Transverse colon (tissue), 4 donors: ENCODE results near the gene ZBTB1. TPM values are rescaled to one million over a fixed set of nuclear protein-coding genes. Genes with fewer than 3 reads are reported as not detected.
"Not testable (repeated sequence)": the region's sequence is repeated elsewhere in the genome, so short reads cannot be mapped to it uniquely, and the experiment has no call there.

ENCODE experiments used
- DNase-seq: peaks from one replicate; pipeline ENCODE4 v3.0.0-alpha.2; 2019
- H3K27ac ChIP-seq, 4 donors: fragments of 200-600 bp; sonication (generic); 2 replicates each; pipeline ENCODE4 v1.5.1; 2016 to 2018; ENCODE audit warnings: inconsistent platforms in 4 of 4
- H3K27me3 ChIP-seq: fragments of 200-600 bp; sonication (generic); 2 replicates; pipeline ENCODE4 v1.5.1; 2017; ENCODE audit warnings: inconsistent platforms
- H3K36me3 ChIP-seq, 4 donors: fragments of 200-600 bp; sonication (generic); 2 replicates each; pipeline ENCODE4 v1.5.1; 2017 to 2019; ENCODE audit warnings: inconsistent platforms in 4 of 4
- H3K4me1 ChIP-seq, 4 donors: fragments of 200-600 bp; sonication (generic); 2 replicates each; pipeline ENCODE4 v1.5.1; 2017 to 2020; ENCODE audit warnings: inconsistent platforms in 4 of 4
- H3K4me3 ChIP-seq, 4 donors: fragments of 200-600 bp; sonication (generic); 1 replicate in 1 of 4; 2 replicates in 3 of 4; pipeline versions ENCODE4 v1.5.1 to v1.6.1; 2017 to 2019; ENCODE audit warnings: inconsistent platforms in 4 of 4
- H3K9me3 ChIP-seq, 2 donors: fragments of 200-600 bp; sonication (generic); 2 replicates each; pipeline ENCODE4 v1.5.1; 2017 to 2019; ENCODE audit warnings: inconsistent platforms in 2 of 2
- EP300 ChIP-seq: sonication (generic); formaldehyde crosslinking; IDR thresholded peaks from one replicate; pipeline ENCODE4 v1.6.1; 2017; ENCODE audit warnings: antibody characterized with exemption, low read depth
- POLR2A ChIP-seq: fragments of 450-650 bp; IDR thresholded peaks from one replicate; pipeline ENCODE4 v1.6.1; 2016; ENCODE audit warnings: antibody characterized with exemption, mild to moderate bottlenecking, moderate library complexity
- POLR2AphosphoS5 ChIP-seq, 3 donors: sonication (generic); formaldehyde crosslinking; IDR thresholded peaks; one replicate each; pipeline ENCODE4 v1.6.1; 2016; ENCODE audit warnings: antibody characterized with exemption in 3 of 3
- WGBS, 2 donors: methylation state at CpG; one replicate each; pipeline ENCODE4 v1.1.5; 2018; ENCODE audit warnings: low coverage in 1 of 2; 5-methylcytosine and 5-hydroxymethylcytosine counted together
- in situ Hi-C, 4 donors: fragments of 200-750 bp; cut with MboI; loops; one replicate each; pipeline versions ENCODE4 v1.15.0 to v1.15.1; 2017; ENCODE audit warnings: low sequenced_read_pairs in 3 of 4, low pct_ligation_motif_present in 1 of 4, low pct_unique_long_range_greater_than_20kb in 1 of 4
- intact Hi-C: fragments of 100-400 bp; cut with DNase I; formaldehyde crosslinking; loops from one replicate; pipeline ENCODE4 v1.15.1; 2023; ENCODE audit warnings: low total_unique reads
- total RNA-seq, 4 donors: library from RNA; depleted of rRNA; stranded (reverse); fragments of >200 nt; gene quantifications; one replicate each; pipeline ENCODE4 v1.1.0, GENCODE V29; 2016
- TF ChIP-seq, protein P1 (sequence below), 5 experiments: fragments of 200-600 bp in 3 of 5; fragments of 450-650 bp in 2 of 5; sonication (generic) in 3 of 5; IDR thresholded peaks; 1 replicate in 2 of 5; 2 replicates in 3 of 5; pipeline ENCODE4 v1.5.1; 2016 to 2017; ENCODE audit warnings: antibody characterized with exemption in 5 of 5, inconsistent platforms in 3 of 5, mild to moderate bottlenecking in 2 of 5, moderate library complexity in 1 of 5

Gene ZBTB1
- total RNA-seq, 4 donors from 2014 or later = 18.3 to 51.4 (median 34.3) TPM

DNA sequence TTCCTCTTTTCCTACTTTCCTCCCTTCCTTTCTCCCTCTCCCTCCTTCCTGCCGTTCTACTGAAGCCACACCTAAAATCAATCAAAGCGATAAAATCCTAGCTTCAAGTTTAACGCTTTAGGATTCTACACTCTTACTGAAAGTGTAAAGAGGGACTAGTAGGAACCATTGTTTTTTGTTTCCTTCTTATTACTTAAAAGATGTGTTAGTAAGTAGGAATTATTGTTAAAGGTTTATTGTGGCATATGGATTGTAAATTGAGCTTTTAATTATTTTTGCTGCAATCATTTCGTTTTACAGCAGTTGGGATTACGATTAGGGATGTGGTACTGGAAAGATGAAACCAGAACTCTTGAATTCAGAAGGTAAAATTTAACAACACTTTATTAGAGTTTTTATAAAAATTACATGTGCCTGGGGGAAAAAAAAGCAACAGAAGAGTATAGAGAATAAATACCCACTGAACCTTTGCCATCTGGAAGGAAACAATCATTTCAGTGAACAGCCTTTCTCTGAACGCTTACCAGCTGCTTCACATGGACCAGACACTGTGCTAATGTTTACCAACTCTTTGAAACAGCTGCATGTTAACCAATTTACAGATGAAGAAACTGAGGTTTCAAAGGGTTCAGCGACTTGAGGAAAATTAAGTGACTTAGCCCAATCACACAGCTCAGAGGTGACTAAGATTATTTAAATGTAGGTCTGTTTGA lies 46.2 kb downstream of the ZBTB1 start:
- H3K36me3 ChIP-seq = no peaks in the 10 kb centered on the region
- no peaks in the 10 kb centered on the region for H3K9me3 ChIP-seq
- DNase-seq = no peak
- intact Hi-C loops (no loop called here), in situ Hi-C loops (no loop called here)
- WGBS, 2 donors = 44 to 49% methylated on average over 7 of the region's 7 CpGs
- H3K4me3 ChIP-seq = peak overlapping the region in 3 of 4 donors; percentile 33 to 56 (median 44)
- TF ChIP-seq POLR2AphosphoS5 (IDR thresholded peaks at IDR 0.05) (peak in 1 of 3 donors; percentile 36), EP300 (no peak)
- peak overlapping the region; percentile 70 to 88 (median 86) for H3K27ac ChIP-seq
- H3K27me3 ChIP-seq = no peaks in the 10 kb centered on the region
- H3K4me1 ChIP-seq = peaks cover 0 to 35% (median 16%) of the 10 kb centered on the region in 4 donors

DNA sequence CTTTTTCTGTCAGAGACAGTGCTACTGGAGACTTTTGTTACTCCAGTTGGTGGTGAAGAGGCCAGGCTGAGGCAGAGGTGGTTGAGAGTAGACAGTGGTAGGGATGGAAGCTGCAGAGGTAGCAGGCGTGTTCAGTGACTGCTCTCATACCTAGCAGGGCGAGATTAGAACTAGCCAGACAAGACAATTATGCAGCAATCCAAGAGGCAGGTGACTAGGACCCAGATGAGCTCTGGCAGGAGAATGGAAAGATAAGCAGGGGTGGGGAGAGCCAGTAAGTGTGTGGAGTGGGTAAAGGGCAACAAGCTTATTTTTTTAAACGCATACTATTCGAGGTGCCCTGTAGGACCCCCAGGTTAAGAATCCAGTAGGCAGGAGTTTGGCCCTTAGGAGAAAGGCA lies 50.0 kb downstream of the ZBTB1 start:
- no peak for TF ChIP-seq POLR2AphosphoS5 (IDR thresholded peaks at IDR 0.05)
- TF ChIP-seq, protein P1, sequence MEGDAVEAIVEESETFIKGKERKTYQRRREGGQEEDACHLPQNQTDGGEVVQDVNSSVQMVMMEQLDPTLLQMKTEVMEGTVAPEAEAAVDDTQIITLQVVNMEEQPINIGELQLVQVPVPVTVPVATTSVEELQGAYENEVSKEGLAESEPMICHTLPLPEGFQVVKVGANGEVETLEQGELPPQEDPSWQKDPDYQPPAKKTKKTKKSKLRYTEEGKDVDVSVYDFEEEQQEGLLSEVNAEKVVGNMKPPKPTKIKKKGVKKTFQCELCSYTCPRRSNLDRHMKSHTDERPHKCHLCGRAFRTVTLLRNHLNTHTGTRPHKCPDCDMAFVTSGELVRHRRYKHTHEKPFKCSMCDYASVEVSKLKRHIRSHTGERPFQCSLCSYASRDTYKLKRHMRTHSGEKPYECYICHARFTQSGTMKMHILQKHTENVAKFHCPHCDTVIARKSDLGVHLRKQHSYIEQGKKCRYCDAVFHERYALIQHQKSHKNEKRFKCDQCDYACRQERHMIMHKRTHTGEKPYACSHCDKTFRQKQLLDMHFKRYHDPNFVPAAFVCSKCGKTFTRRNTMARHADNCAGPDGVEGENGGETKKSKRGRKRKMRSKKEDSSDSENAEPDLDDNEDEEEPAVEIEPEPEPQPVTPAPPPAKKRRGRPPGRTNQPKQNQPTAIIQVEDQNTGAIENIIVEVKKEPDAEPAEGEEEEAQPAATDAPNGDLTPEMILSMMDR (IDR thresholded peaks at IDR 0.05) = no peak
- no peak for TF ChIP-seq EP300
- no peak for TF ChIP-seq POLR2A
- Histone ChIP-seq H3K4me3 (no peak overlapping the region), H3K4me1 (peaks cover 0 to 29% (median 10%) of the 10 kb centered on the region in 4 donors), H3K27me3 (no peaks in the 10 kb centered on the region), H3K9me3 (no peaks in the 10 kb centered on the region), H3K36me3 (no peaks in the 10 kb centered on the region), H3K27ac (no peak overlapping the region)
- intact Hi-C loops (no loop called here), in situ Hi-C loops (no loop called here)
- DNase-seq = no peak
- WGBS, 2 donors = 53 to 63% methylated on average over 2 to 4 of the region's 4 CpGs

DNA sequence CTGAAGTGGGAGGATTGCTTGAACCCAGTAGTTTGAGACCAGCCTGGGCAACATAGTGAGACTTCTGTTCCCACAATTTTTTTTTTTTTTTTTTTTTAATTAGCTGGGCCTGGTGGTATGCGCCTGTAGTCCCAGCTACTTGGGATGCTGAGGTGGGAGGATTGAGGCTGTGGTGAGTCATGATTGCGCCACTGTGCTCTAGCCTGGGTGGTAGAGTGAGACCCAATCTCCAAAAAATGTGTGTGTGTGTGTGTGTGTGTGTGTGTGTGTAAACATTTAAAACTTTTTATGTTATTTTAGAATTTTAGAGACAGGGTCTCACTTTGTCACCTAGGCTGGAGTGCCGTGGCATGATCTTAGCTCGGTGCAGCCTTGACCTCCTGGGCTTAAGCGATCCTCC lies 52.0 kb downstream of the ZBTB1 start:
- Histone ChIP-seq H3K27ac (no peak overlapping the region), H3K9me3 (no peaks in the 10 kb centered on the region), H3K36me3 (no peaks in the 10 kb centered on the region), H3K4me3 (no peak overlapping the region), H3K27me3 (no peaks in the 10 kb centered on the region), H3K4me1 (peaks cover 0 to 11% (median 0%) of the 10 kb centered on the region in 4 donors)
- TF ChIP-seq EP300 (no peak), POLR2AphosphoS5 (IDR thresholded peaks at IDR 0.05) (no peak), POLR2A (no peak)
- TF ChIP-seq, protein P1 (IDR thresholded peaks at IDR 0.05) = no peak
- 97% methylated on average over 5 of the region's 5 CpGs; no CpG with 5 or more reads in 1 of the 2 donors for WGBS, 2 donors
- no peak for DNase-seq
- in situ Hi-C loops = no loop called here
- intact Hi-C loops = no loop called here

DNA sequence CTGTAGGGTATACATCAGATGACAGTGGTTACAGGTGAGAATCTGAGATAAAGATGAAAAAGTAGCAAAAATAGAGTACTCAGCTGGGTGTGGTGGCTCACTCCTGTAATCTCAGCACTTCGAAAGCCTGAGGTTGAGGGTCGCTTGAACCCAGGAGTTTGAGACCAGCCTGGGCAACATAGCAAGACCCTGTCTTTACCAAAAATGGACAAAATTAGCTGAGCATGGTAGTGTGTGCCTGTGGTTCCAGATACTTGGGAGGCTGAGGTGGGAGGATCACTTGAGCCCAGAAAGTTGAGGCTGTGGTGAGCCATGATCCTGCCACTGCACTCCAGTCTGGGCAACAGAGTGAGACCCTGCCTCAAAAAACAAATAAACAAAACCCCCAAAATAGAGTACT lies 53.6 kb downstream of the ZBTB1 start:
- H3K4me3 ChIP-seq, H3K27ac ChIP-seq, in situ Hi-C loops, DNase-seq, H3K36me3 ChIP-seq, H3K27me3 ChIP-seq, H3K9me3 ChIP-seq, intact Hi-C loops: not testable (repeated sequence)
- 86 to 93% methylated on average over 2 of the region's 2 CpGs for WGBS, 2 donors
- peaks cover 0 to 14% (median 0%) of the 10 kb centered on the region in 4 donors for H3K4me1 ChIP-seq

DNA sequence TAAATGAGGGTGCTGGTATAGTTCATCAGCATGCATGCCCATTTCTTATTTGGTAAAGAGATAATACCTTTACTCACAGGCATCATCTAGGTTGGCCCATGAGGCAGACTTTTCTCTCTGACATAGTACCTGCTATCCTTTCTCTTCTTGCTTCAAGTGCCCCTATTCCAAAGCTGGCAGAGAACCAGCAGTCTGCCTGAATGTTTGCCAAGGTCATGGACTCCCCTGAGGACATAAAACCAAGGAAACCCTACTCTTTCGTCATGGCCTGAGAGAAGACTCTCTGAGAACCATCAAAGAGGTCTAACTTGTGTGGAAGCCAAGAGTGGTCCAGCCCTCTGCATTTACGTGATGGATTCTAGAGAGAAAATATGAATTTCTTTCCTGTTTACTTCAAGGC lies 57.1 kb downstream of the ZBTB1 start:
- no peak for TF ChIP-seq POLR2AphosphoS5 (IDR thresholded peaks at IDR 0.05)
- Histone ChIP-seq H3K9me3 (no peaks in the 10 kb centered on the region), H3K4me3 (no peak overlapping the region), H3K4me1 (peaks cover 0 to 5% (median under 1%) of the 10 kb centered on the region in 4 donors), H3K27ac (no peak overlapping the region), H3K27me3 (no peaks in the 10 kb centered on the region), H3K36me3 (no peaks in the 10 kb centered on the region)
- no peak for DNase-seq
- 84% methylated on average over 2 of the region's 2 CpGs; no CpG with 5 or more reads in 1 of the 2 donors for WGBS, 2 donors
- in situ Hi-C loops (no loop called here), intact Hi-C loops (no loop called here)
